ENCODE data around the gene STIM1. TPM values are rescaled to one million over a fixed set of nuclear protein-coding genes. Genes with fewer than 3 reads are reported as not detected.
A peak's percentile ranks its signal among the peaks of the same experiment; 100 is the strongest.

STIM1 gene
- total RNA-seq, 1 experiment from 2014 or later: 93.6 TPM

DNA sequence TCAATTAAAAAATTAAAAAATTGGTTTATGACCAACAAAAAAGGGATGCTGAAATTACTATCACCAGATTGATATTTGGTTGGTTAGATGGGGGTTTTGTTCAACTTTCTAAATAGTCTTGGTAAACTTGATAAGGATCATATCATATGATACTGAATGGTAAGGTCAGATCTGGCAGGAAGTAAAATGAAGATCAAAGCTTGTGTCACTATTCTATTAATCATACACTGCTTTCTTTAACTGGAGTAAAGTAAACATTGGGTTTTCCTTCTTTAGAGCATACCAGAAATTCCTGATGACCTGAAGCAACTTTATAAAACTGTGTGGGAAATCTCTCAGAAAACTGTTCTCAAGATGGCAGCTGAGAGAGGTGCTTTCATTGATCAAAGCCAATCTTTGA is 279.3 kb downstream of the STIM1 start:
- no peaks in the 10 kb centered on the region for H3K4me1 ChIP-seq (ENCODE audit: control insufficient read depth, insufficient read depth, low read length)
- ChIA-PET POLR2A (no interaction called here), CTCF (no interaction called here)
- peaks cover 28% of the 10 kb centered on the region for H3K36me3 ChIP-seq (ENCODE audit: control insufficient read depth, insufficient read depth, low read length)
- DNase-seq (ENCODE audit: low read depth, low spot score) (no peak), ATAC-seq (no peak)
- BruUV-seq (replicated peaks): no TSS peak
- in situ Hi-C loops (cut with HindIII; ENCODE audit: low pct_unique_long_range_greater_than_20kb, low sequenced_read_pairs) (no loop called here), intact Hi-C loops (cut with micrococcal nuclease; ENCODE audit: unreplicated experiment) (no loop called here)
- TF ChIP-seq SIN3A (IDR thresholded peaks at IDR 0.05; ENCODE audit: borderline replicate concordance, insufficient read depth, low read depth, low read length) (no peak), TCF7L2 (IDR thresholded peaks at IDR 0.05; ENCODE audit: low read depth, low read length) (no peak), POLR2AphosphoS5 (IDR thresholded peaks at IDR 0.05; ENCODE audit: low read depth, low read length) (no peak)
- TF ChIP-seq, protein P1, sequence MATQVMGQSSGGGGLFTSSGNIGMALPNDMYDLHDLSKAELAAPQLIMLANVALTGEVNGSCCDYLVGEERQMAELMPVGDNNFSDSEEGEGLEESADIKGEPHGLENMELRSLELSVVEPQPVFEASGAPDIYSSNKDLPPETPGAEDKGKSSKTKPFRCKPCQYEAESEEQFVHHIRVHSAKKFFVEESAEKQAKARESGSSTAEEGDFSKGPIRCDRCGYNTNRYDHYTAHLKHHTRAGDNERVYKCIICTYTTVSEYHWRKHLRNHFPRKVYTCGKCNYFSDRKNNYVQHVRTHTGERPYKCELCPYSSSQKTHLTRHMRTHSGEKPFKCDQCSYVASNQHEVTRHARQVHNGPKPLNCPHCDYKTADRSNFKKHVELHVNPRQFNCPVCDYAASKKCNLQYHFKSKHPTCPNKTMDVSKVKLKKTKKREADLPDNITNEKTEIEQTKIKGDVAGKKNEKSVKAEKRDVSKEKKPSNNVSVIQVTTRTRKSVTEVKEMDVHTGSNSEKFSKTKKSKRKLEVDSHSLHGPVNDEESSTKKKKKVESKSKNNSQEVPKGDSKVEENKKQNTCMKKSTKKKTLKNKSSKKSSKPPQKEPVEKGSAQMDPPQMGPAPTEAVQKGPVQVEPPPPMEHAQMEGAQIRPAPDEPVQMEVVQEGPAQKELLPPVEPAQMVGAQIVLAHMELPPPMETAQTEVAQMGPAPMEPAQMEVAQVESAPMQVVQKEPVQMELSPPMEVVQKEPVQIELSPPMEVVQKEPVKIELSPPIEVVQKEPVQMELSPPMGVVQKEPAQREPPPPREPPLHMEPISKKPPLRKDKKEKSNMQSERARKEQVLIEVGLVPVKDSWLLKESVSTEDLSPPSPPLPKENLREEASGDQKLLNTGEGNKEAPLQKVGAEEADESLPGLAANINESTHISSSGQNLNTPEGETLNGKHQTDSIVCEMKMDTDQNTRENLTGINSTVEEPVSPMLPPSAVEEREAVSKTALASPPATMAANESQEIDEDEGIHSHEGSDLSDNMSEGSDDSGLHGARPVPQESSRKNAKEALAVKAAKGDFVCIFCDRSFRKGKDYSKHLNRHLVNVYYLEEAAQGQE (IDR thresholded peaks at IDR 0.05; ENCODE audit: insufficient read depth in 1 of 2, low read depth in 2 of 2, low read length in 1 of 2): no peak
- TF ChIP-seq, protein P2, sequence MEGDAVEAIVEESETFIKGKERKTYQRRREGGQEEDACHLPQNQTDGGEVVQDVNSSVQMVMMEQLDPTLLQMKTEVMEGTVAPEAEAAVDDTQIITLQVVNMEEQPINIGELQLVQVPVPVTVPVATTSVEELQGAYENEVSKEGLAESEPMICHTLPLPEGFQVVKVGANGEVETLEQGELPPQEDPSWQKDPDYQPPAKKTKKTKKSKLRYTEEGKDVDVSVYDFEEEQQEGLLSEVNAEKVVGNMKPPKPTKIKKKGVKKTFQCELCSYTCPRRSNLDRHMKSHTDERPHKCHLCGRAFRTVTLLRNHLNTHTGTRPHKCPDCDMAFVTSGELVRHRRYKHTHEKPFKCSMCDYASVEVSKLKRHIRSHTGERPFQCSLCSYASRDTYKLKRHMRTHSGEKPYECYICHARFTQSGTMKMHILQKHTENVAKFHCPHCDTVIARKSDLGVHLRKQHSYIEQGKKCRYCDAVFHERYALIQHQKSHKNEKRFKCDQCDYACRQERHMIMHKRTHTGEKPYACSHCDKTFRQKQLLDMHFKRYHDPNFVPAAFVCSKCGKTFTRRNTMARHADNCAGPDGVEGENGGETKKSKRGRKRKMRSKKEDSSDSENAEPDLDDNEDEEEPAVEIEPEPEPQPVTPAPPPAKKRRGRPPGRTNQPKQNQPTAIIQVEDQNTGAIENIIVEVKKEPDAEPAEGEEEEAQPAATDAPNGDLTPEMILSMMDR (IDR thresholded peaks at IDR 0.05): no peak
- no peaks in the 10 kb centered on the region for H3K27me3 ChIP-seq (ENCODE audit: control insufficient read depth, insufficient read depth, low read length)
- no peak overlapping the region for H3K4me3 ChIP-seq (ENCODE audit: low read depth in 2 of 2, low read length in 2 of 2)
- no peak overlapping the region for H3K27ac ChIP-seq (ENCODE audit: low read length)
- peaks cover 8% of the 10 kb centered on the region; the same call in 1 of the 2 replicates for H3K9me3 ChIP-seq (ENCODE audit: control insufficient read depth, insufficient read depth, low read depth, low read length)

DNA sequence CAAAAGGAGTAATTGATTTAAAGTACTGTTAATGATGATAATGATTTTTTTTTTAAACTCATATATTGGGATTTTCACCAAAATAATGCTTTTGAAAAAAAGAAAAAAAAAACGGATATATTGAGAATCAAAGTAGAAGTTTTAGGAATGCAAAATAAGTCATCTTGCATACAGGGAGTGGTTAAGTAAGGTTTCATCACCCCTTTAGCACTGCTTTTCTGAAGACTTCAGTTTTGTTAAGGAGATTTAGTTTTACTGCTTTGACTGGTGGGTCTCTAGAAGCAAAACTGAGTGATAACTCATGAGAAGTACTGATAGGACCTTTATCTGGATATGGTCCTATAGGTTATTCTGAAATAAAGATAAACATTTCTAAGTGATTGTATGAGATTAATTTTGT is 283.0 kb downstream of the STIM1 start:
- Histone ChIP-seq H3K9me3 (ENCODE audit: control insufficient read depth, insufficient read depth, low read depth, low read length) (peaks cover 16% of the 10 kb centered on the region; the same call in 1 of the 2 replicates), H3K36me3 (ENCODE audit: control insufficient read depth, insufficient read depth, low read length) (peaks cover 23% of the 10 kb centered on the region), H3K27me3 (ENCODE audit: control insufficient read depth, insufficient read depth, low read length) (no peaks in the 10 kb centered on the region), H3K4me3 (ENCODE audit: low read depth in 2 of 2, low read length in 2 of 2) (no peak overlapping the region), H3K27ac (ENCODE audit: low read length) (no peak overlapping the region), H3K4me1 (ENCODE audit: control insufficient read depth, insufficient read depth, low read length) (no peaks in the 10 kb centered on the region)
- CTCF ChIA-PET: no interaction called here
- no peak for DNase-seq (ENCODE audit: low read depth, low spot score)
- intact Hi-C loops (cut with micrococcal nuclease; ENCODE audit: unreplicated experiment): no loop called here
- TSS peak; percentile 92 for BruUV-seq (replicated peaks)
- no peak for ATAC-seq
- TF ChIP-seq TCF7L2 (IDR thresholded peaks at IDR 0.05; ENCODE audit: low read depth, low read length): no peak
- TF ChIP-seq POLR2AphosphoS5 (IDR thresholded peaks at IDR 0.05; ENCODE audit: low read depth, low read length): no peak
- TF ChIP-seq, protein P1 (IDR thresholded peaks at IDR 0.05; ENCODE audit: insufficient read depth in 1 of 2, low read depth in 2 of 2, low read length in 1 of 2): no peak
- TF ChIP-seq, protein P2 (IDR thresholded peaks at IDR 0.05): no peak
- no peak for TF ChIP-seq SIN3A (IDR thresholded peaks at IDR 0.05; ENCODE audit: borderline replicate concordance, insufficient read depth, low read depth, low read length)
- in situ Hi-C loops (cut with HindIII; ENCODE audit: low pct_unique_long_range_greater_than_20kb, low sequenced_read_pairs): no loop called here
- POLR2A ChIA-PET: no interaction called here

All from Panc1 (cell line).